PFSK-1 (cell line): ENCODE results near the gene ZNF775.

Source experiments
- POLR2AphosphoS5 ChIP-seq: IDR thresholded peaks from 2 replicates; pipeline ENCODE4 v1.6.1; 2012; ENCODE audit warnings: low read depth, mild to moderate bottlenecking, control low read depth, low read length, moderate library complexity
- SIN3A ChIP-seq: IDR thresholded peaks from 2 replicates; pipeline ENCODE4 v1.6.1; 2012; ENCODE audit warnings: mild to moderate bottlenecking, low read length, moderate library complexity, borderline replicate concordance; ENCODE audit not compliant: insufficient read depth
- TAF1 ChIP-seq: IDR thresholded peaks from 2 replicates; pipeline ENCODE4 v1.6.1; 2012; ENCODE audit warnings: low read length, control low read depth, borderline replicate concordance; ENCODE audit not compliant: insufficient read depth
- TF ChIP-seq, protein P1 (sequence below), 2 experiments: IDR thresholded peaks; 2 replicates each; pipeline versions ENCODE4 v1.6.1 to v1.8.0; 2011 to 2012; ENCODE audit warnings: low read depth in 2 of 2, low read length in 2 of 2, control low read depth in 1 of 2, inconsistent platforms in 1 of 2, mild to moderate bottlenecking in 1 of 2, moderate library complexity in 1 of 2; ENCODE audit not compliant: insufficient read depth in 1 of 2

DNA sequence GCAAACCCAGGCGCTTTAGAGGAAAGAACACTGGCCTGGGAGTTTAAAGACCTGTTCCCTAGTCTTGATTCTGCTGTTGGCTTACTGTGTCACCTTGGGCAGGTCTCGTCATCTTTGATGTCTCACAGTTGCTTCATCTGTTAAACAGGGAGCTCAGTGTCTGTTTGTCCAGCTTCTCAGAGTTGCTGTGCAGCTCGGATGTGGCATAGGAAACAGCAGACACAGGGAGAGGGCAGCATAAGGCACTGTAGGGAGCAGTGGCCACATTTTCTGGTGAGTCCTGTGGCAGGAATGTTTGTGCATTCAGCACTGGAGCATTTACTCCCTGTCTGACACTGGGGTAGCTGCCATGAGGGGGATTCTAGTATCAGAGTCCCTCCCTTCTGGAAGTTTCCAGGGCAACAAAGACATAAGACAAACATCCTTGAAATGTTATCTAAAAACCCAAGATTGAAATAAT is 8.5 kb upstream of the ZNF775 start:
- TF ChIP-seq POLR2AphosphoS5 (no peak), TAF1 (no peak), SIN3A (no peak)
- TF ChIP-seq, protein P1, sequence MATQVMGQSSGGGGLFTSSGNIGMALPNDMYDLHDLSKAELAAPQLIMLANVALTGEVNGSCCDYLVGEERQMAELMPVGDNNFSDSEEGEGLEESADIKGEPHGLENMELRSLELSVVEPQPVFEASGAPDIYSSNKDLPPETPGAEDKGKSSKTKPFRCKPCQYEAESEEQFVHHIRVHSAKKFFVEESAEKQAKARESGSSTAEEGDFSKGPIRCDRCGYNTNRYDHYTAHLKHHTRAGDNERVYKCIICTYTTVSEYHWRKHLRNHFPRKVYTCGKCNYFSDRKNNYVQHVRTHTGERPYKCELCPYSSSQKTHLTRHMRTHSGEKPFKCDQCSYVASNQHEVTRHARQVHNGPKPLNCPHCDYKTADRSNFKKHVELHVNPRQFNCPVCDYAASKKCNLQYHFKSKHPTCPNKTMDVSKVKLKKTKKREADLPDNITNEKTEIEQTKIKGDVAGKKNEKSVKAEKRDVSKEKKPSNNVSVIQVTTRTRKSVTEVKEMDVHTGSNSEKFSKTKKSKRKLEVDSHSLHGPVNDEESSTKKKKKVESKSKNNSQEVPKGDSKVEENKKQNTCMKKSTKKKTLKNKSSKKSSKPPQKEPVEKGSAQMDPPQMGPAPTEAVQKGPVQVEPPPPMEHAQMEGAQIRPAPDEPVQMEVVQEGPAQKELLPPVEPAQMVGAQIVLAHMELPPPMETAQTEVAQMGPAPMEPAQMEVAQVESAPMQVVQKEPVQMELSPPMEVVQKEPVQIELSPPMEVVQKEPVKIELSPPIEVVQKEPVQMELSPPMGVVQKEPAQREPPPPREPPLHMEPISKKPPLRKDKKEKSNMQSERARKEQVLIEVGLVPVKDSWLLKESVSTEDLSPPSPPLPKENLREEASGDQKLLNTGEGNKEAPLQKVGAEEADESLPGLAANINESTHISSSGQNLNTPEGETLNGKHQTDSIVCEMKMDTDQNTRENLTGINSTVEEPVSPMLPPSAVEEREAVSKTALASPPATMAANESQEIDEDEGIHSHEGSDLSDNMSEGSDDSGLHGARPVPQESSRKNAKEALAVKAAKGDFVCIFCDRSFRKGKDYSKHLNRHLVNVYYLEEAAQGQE (IDR thresholded peaks at IDR 0.05; ENCODE audit: insufficient read depth in 1 of 2, low read depth in 2 of 2, low read length in 2 of 2): no peak
